GM12878 (cell line): Measurements from ENCODE around the gene VASH1. TPM values are rescaled to one million over a fixed set of nuclear protein-coding genes. Genes with fewer than 3 reads are reported as not detected.
A peak's percentile ranks its signal among the peaks of the same experiment; 100 is the strongest.

Source experiments
- ATAC-seq: fragments of 200-7000 bp; cut with Tn5 transposase; 3 replicates; pipeline ENCODE4 v1.9.1; 2020; ENCODE audit warnings: mild to moderate bottlenecking, moderate library complexity
- BruUV-seq: library from RNA; stranded (reverse); fragments of 400-500 nt; replicated peaks from 2 replicates; lab custom pipeline; 2021; lab: Mats Ljungman, UMichigan
- CTCF ChIA-PET: fragments of 300-600 bp; sonication (Branson Sonifier 250); formaldehyde crosslinking; extraction: SDS; loops from one replicate; lab custom pipeline; 2021; ENCODE audit warnings: inconsistent platforms; lab: Yijun Ruan, JAX
- POLR2A ChIA-PET: fragments of 350-600 bp; formaldehyde crosslinking; extraction: SDS; loops from one replicate; lab custom pipeline; 2021; ENCODE audit warnings: inconsistent platforms; lab: Charles Lee
- RAD21 ChIA-PET: fragments of 300-600 bp; sonication (Branson Sonifier 250); formaldehyde crosslinking; loops from one replicate; lab custom pipeline; 2023; ENCODE audit warnings: antibody characterized with exemption; ENCODE audit not compliant: unreplicated experiment; lab: Charles Lee
- SMC1A ChIA-PET: fragments of 300-600 bp; sonication (Branson Sonifier 250); formaldehyde crosslinking; loops from one replicate; lab custom pipeline; 2023; ENCODE audit not compliant: unreplicated experiment, uncharacterized antibody; lab: Charles Lee
- DNase-seq: peaks from one replicate; pipeline ENCODE4 v3.0.0-alpha.2; 2011; ENCODE audit warnings: low read depth, low spot score
- FAIRE-seq: peaks from 3 replicates; lab custom pipeline; 2011; peaks lifted over from hg19 to GRCh38; lab: Jason Lieb, UNC
- H2AFZ ChIP-seq: 2 replicates; pipeline ENCODE4 v1.6.0; 2011; ENCODE audit warnings: low read depth, low read length, control low read depth; ENCODE audit not compliant: control insufficient read depth
- H3K27ac ChIP-seq: 2 replicates; pipeline ENCODE4 v1.5.1; 2011; ENCODE audit warnings: control low read depth; ENCODE audit not compliant: control insufficient read depth, insufficient read depth
- H3K27me3 ChIP-seq, 2 experiments: replicated peaks in 1 of 2; 2 replicates each; pipeline versions ENCODE4 v1.6.0 to v1.6.1; 2011; ENCODE audit warnings: low read length in 1 of 2; ENCODE audit not compliant: control insufficient read depth in 2 of 2, insufficient read depth in 2 of 2
- H3K36me3 ChIP-seq, 2 experiments: 2 replicates each; pipeline ENCODE4 v1.5.1; 2011; ENCODE audit warnings: low read length in 1 of 2; ENCODE audit not compliant: control insufficient read depth in 2 of 2, insufficient read depth in 2 of 2
- H3K4me1 ChIP-seq: 2 replicates; pipeline ENCODE4 v1.6.1; 2011; ENCODE audit warnings: mild to moderate bottlenecking, low read length, moderate library complexity, mixed read lengths; ENCODE audit not compliant: control insufficient read depth, insufficient read depth
- H3K4me2 ChIP-seq: 2 replicates; pipeline ENCODE4 v1.6.0; 2011; ENCODE audit warnings: control low read depth; ENCODE audit not compliant: control insufficient read depth, insufficient read depth
- H3K4me3 ChIP-seq: fragments of 200-600 bp; sonication (generic); 2 replicates; pipeline ENCODE4 v1.5.1; 2016
- H3K79me2 ChIP-seq: 2 replicates; pipeline ENCODE4 v1.6.0; 2011; ENCODE audit warnings: low read length; ENCODE audit not compliant: control insufficient read depth, insufficient read depth
- H3K9ac ChIP-seq: 2 replicates; pipeline ENCODE4 v1.8.0; 2011; ENCODE audit warnings: low read length, control low read depth, mixed read lengths; ENCODE audit not compliant: control insufficient read depth, insufficient read depth
- H3K9me3 ChIP-seq: replicated peaks from 3 replicates; pipeline ENCODE4 v1.5.1; 2011; ENCODE audit warnings: mild to moderate bottlenecking, low read length; ENCODE audit not compliant: control insufficient read depth, insufficient read depth
- H4K20me1 ChIP-seq: 2 replicates; pipeline ENCODE4 v1.6.0; 2011; ENCODE audit not compliant: control insufficient read depth, insufficient read depth
- IKZF1 ChIP-seq: fragments of 450-650 bp; conservative IDR thresholded peaks from 2 replicates; pipeline ENCODE4 v1.6.1; 2017; ENCODE audit warnings: antibody characterized with exemption, mild to moderate bottlenecking
- IKZF2 ChIP-seq, 2 experiments: fragments of 450-650 bp; IDR thresholded peaks; 2 replicates each; pipeline ENCODE4 v1.6.1; 2017; ENCODE audit warnings: mild to moderate bottlenecking in 2 of 2, moderate library complexity in 2 of 2
- MTA3 ChIP-seq: IDR thresholded peaks from 2 replicates; pipeline ENCODE4 v1.6.1; 2012; ENCODE audit warnings: low read length, inconsistent platforms, borderline replicate concordance
- NR2C1 ChIP-seq: fragments of 450-650 bp; IDR thresholded peaks from 2 replicates; pipeline ENCODE4 v1.6.1; 2017; ENCODE audit warnings: antibody characterized with exemption, mild to moderate bottlenecking, moderate library complexity
- POLR2AphosphoS5 ChIP-seq: IDR thresholded peaks from 2 replicates; pipeline ENCODE4 v1.6.1; 2011; ENCODE audit warnings: mild to moderate bottlenecking, low read length, inconsistent platforms
- SP1 ChIP-seq: IDR thresholded peaks from one replicate; pipeline ENCODE4 v1.6.1; 2011; ENCODE audit warnings: low read depth, low read length
- TARDBP ChIP-seq: IDR thresholded peaks from 2 replicates; pipeline ENCODE4 v1.6.1; 2016; ENCODE audit warnings: borderline replicate concordance
- YBX1 ChIP-seq: fragments of 450-650 bp; IDR thresholded peaks from 2 replicates; pipeline ENCODE4 v1.6.1; 2016; ENCODE audit warnings: antibody characterized with exemption
- ZBTB11 ChIP-seq: fragments of 450-650 bp; formaldehyde crosslinking; IDR thresholded peaks from 2 replicates; pipeline ENCODE4 v1.5.0; 2022; ENCODE audit warnings: mild to moderate bottlenecking, missing genetic modification characterization
- ZNF207 ChIP-seq: fragments of 450-650 bp; IDR thresholded peaks from 2 replicates; pipeline ENCODE4 v1.6.1; 2014; ENCODE audit warnings: antibody characterized with exemption, mild to moderate bottlenecking, borderline replicate concordance
- ZNF217 ChIP-seq: fragments of 450-650 bp; IDR thresholded peaks from 2 replicates; pipeline ENCODE4 v1.6.1; 2017; ENCODE audit warnings: antibody characterized with exemption, mild to moderate bottlenecking
- ZNF24 ChIP-seq: fragments of 450-650 bp; IDR thresholded peaks from 2 replicates; pipeline ENCODE4 v1.6.1; 2017; ENCODE audit warnings: antibody characterized with exemption, mild to moderate bottlenecking
- ZZZ3 ChIP-seq: IDR thresholded peaks from 2 replicates; pipeline ENCODE4 v1.6.1; 2011; ENCODE audit warnings: low read depth; ENCODE audit not compliant: control insufficient read depth, insufficient read length
- WGBS: methylation state at CpG from one replicate; pipeline ENCODE4 v1.1.6; 2016; ENCODE audit warnings: low lambda C conversion rate; ENCODE audit not compliant: insufficient replicate concordance, insufficient coverage; ENCODE audit errors: missing lambda C conversion rate; 5-methylcytosine and 5-hydroxymethylcytosine counted together
- in situ Hi-C: fragments of 300-500 bp; cut with MboI; formaldehyde crosslinking; loops from 9 replicates; pipeline ENCODE4 v1.14.3; 2018; ENCODE audit warnings: mixed read lengths
- intact Hi-C: fragments of 100-400 bp; cut with micrococcal nuclease; formaldehyde crosslinking; loops from one replicate; pipeline ENCODE4 v1.14.2; 2022; ENCODE audit not compliant: unreplicated experiment
- polyA plus RNA-seq, 11 experiments: library from polyadenylated mRNA; depleted of rRNA in 4 of 11; unstranded in 6 of 11; stranded (reverse) in 5 of 11; fragments of >200 nt; fragmentation: Nextera tagmentation in 4 of 11; fragmentation: Illumina TruSeq in 1 of 11; extraction: Ambion mirVana in 4 of 11; extraction: Trizol in 1 of 11; gene quantifications; 1 replicate in 1 of 11; 2 replicates in 10 of 11; pipeline versions ENCODE4 v1.2.1 to v1.2.3, GENCODE V29; 2011 to 2016; ENCODE audit warnings: inconsistent platforms in 2 of 11, missing spikeins in 2 of 11, low read depth in 1 of 11
- total RNA-seq, 4 experiments: library from RNA; depleted of rRNA in 3 of 4; stranded (reverse); fragments of >200 nt in 3 of 4; fragmentation: Illumina TruSeq in 1 of 4; extraction: Trizol in 1 of 4; gene quantifications; 2 replicates each; pipeline versions ENCODE4 v1.2.1 to v1.2.3, GENCODE V29; 2013 to 2021
- TF ChIP-seq, protein P1 (sequence below), 3 experiments: IDR thresholded peaks in 2 of 3; conservative IDR thresholded peaks in 1 of 3; 2 replicates each; pipeline ENCODE4 v1.5.1; 2011; ENCODE audit warnings: low read depth in 3 of 3, low read length in 3 of 3, mild to moderate bottlenecking in 3 of 3, control low read depth in 2 of 3, moderate library complexity in 2 of 3, inconsistent platforms in 1 of 3, mixed read lengths in 1 of 3; ENCODE audit not compliant: control insufficient read depth in 2 of 3, insufficient read depth in 1 of 3; ENCODE audit errors: extremely low read depth in 1 of 3
- TF ChIP-seq, protein P2 (sequence below): fragments of 450-650 bp; IDR thresholded peaks from 2 replicates; pipeline ENCODE4 v1.6.1; 2017; ENCODE audit warnings: antibody characterized with exemption, mild to moderate bottlenecking, moderate library complexity

The VASH1 gene
- total and polyA plus RNA-seq, 10 of the 15 experiments (the other 5 are each of a cell fraction or from before 2014, with no cell fraction given) = 0.06 to 2.3 (median 0.53) TPM

- Histone ChIP-seq H3K79me2 (no peaks in the 10 kb centered on the region), H3K9me3 (no peaks in the 10 kb centered on the region), H3K27ac (no peak overlapping the region), H3K4me3 (no peak overlapping the region), H2AFZ (no peak overlapping the region; the same call in 1 of the 2 replicates), H3K36me3 (peaks cover 7 to 9% of the 10 kb centered on the region in 2 experiments), H3K4me1 (peaks cover 15% of the 10 kb centered on the region), H3K4me2 (no peak overlapping the region), H4K20me1 (no peaks in the 10 kb centered on the region), H3K27me3 (no peaks in the 10 kb centered on the region), H3K9ac (no peak overlapping the region)
- FAIRE-seq = no peak
- peak; percentile 27; the same call in 1 of the 3 replicates for ATAC-seq
- ChIA-PET SMC1A (interaction anchor here (0.9 to 6.1 kb wide), 2 partner anchors 28 to 73 kb away, joined by 4 to 67 read pairs; no protein-coding TSS in a partner anchor), CTCF (interaction anchor here (0.7 to 8.9 kb wide), 7 partner anchors 11 to 288 kb away, joined by 3 to 136 read pairs (median 4); no protein-coding TSS in a partner anchor), RAD21 (interaction anchor here (0.5 to 4.3 kb wide), 3 partner anchors 24 to 154 kb away, joined by 3 to 41 read pairs (median 4); no protein-coding TSS in a partner anchor), POLR2A (interaction anchor here (0.9 kb wide), 1 partner anchor 10 kb away, joined by 3 read pairs; no protein-coding TSS in a partner anchor)
- DNase-seq = no peak
- intact Hi-C loops = no loop called here
- BruUV-seq = no TSS peak
- WGBS = 71% methylated on average over 9 of the region's 9 CpGs
- in situ Hi-C loops = loop anchor here (5.0 kb wide), 1 partner anchor 66 kb away; no protein-coding TSS in a partner anchor
- TF ChIP-seq MTA3 (no peak), ZNF217 (no peak), IKZF2 (IDR thresholded peaks at IDR 0.05) (0 out of 4 replicates have a peak, but pooled peaks of 1 of the 2 experiments have one; percentile 15), ZZZ3 (no peak), YBX1 (no peak), ZNF207 (no peak), IKZF1 (0 out of 2 replicates have a peak, but pooled peaks have one; percentile 16), NR2C1 (no peak), ZNF24 (no peak), ZBTB11 (CRISPR knock-in tag) (no peak), POLR2AphosphoS5 (no peak), SP1 (no peak), TARDBP (no peak)
- TF ChIP-seq, protein P1, sequence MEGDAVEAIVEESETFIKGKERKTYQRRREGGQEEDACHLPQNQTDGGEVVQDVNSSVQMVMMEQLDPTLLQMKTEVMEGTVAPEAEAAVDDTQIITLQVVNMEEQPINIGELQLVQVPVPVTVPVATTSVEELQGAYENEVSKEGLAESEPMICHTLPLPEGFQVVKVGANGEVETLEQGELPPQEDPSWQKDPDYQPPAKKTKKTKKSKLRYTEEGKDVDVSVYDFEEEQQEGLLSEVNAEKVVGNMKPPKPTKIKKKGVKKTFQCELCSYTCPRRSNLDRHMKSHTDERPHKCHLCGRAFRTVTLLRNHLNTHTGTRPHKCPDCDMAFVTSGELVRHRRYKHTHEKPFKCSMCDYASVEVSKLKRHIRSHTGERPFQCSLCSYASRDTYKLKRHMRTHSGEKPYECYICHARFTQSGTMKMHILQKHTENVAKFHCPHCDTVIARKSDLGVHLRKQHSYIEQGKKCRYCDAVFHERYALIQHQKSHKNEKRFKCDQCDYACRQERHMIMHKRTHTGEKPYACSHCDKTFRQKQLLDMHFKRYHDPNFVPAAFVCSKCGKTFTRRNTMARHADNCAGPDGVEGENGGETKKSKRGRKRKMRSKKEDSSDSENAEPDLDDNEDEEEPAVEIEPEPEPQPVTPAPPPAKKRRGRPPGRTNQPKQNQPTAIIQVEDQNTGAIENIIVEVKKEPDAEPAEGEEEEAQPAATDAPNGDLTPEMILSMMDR (IDR thresholded peaks at IDR 0.05 in 2 of 3, conservative IDR thresholded peaks at IDR 0.05 in 1 of 3; ENCODE audit: control insufficient read depth in 2 of 3, extremely low read depth in 1 of 3, insufficient read depth in 1 of 3, low read depth in 3 of 3, low read length in 3 of 3) = no peak
- TF ChIP-seq, protein P2, sequence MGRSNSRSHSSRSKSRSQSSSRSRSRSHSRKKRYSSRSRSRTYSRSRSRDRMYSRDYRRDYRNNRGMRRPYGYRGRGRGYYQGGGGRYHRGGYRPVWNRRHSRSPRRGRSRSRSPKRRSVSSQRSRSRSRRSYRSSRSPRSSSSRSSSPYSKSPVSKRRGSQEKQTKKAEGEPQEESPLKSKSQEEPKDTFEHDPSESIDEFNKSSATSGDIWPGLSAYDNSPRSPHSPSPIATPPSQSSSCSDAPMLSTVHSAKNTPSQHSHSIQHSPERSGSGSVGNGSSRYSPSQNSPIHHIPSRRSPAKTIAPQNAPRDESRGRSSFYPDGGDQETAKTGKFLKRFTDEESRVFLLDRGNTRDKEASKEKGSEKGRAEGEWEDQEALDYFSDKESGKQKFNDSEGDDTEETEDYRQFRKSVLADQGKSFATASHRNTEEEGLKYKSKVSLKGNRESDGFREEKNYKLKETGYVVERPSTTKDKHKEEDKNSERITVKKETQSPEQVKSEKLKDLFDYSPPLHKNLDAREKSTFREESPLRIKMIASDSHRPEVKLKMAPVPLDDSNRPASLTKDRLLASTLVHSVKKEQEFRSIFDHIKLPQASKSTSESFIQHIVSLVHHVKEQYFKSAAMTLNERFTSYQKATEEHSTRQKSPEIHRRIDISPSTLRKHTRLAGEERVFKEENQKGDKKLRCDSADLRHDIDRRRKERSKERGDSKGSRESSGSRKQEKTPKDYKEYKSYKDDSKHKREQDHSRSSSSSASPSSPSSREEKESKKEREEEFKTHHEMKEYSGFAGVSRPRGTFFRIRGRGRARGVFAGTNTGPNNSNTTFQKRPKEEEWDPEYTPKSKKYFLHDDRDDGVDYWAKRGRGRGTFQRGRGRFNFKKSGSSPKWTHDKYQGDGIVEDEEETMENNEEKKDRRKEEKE = no peak
These were observed 21.8 kb downstream of the VASH1 start for GRCh38 chr14:76782885-76783566.
